BJ (cell line): ENCODE results near the gene ELP1. TPM values are rescaled to one million over a fixed set of nuclear protein-coding genes. Genes with fewer than 3 reads are reported as not detected.
A peak's percentile ranks its signal among the peaks of the same experiment; 100 is the strongest.

Experiments used
- CTCF ChIA-PET: fragments of 350-600 bp; formaldehyde crosslinking; extraction: SDS; loops from one replicate; lab custom pipeline; 2021; ENCODE audit warnings: antibody characterized with exemption, inconsistent platforms; lab: Yijun Ruan, JAX
- POLR2A ChIA-PET: fragments of 300-600 bp; sonication (Branson Sonifier 250); formaldehyde crosslinking; extraction: SDS; loops from one replicate; lab custom pipeline; 2021; ENCODE audit warnings: antibody characterized with exemption; lab: Charles Lee
- DNase-seq: peaks from one replicate; pipeline ENCODE4 v3.0.0-alpha.2; 2011; ENCODE audit warnings: low read depth
- H3K27me3 ChIP-seq: 2 replicates; pipeline ENCODE4 v1.6.0; 2011; ENCODE audit warnings: low read length; ENCODE audit not compliant: control insufficient read depth, insufficient read depth
- H3K36me3 ChIP-seq: 2 replicates; pipeline ENCODE4 v1.5.1; 2011; ENCODE audit warnings: low read length; ENCODE audit not compliant: control insufficient read depth, insufficient read depth
- H3K4me3 ChIP-seq: 2 replicates; pipeline ENCODE4 v1.5.1; 2011; ENCODE audit warnings: low read depth, mild to moderate bottlenecking, control low read depth, low read length
- CTCF ChIP-seq: IDR thresholded peaks from 2 replicates; pipeline ENCODE4 v1.5.1; 2011; ENCODE audit warnings: low read depth, mild to moderate bottlenecking, control low read depth, inconsistent platforms, low read length, moderate library complexity; ENCODE audit not compliant: insufficient read depth
- polyA minus RNA-seq: library from RNA; depleted of rRNA, polyadenylated mRNA; stranded (reverse); fragments of >200 nt; gene quantifications from 2 replicates; pipeline ENCODE4 v1.2.3, GENCODE V29; 2011; rRNA and poly(A)+ RNA removed
- polyA plus RNA-seq: library from polyadenylated mRNA; depleted of rRNA; stranded (reverse); fragments of >200 nt; gene quantifications from 2 replicates; pipeline ENCODE4 v1.2.3, GENCODE V29; 2011; rRNA removed

ELP1 gene
- polyA plus RNA-seq, result 16.0 and 22.0 TPM in 2 replicates
- polyA minus RNA-seq, result 12.5 and 17.1 TPM in 2 replicates

GRCh38 chr9:108933718-108934322 is at the start of gene ELP1:
ELP1 (minus strand) TSS chr9:108934124; CDS start chr9:108931146, 2,978 bp downstream.
- Histone ChIP-seq H3K4me3 (peak within 1 kb of the TSS; percentile 73), H3K27me3 (no peaks in the 10 kb centered on the region), H3K36me3 (peaks cover 1% of the 10 kb centered on the region)
- peak; percentile 57 for TF ChIP-seq CTCF
- peak; percentile 51 for DNase-seq
- ChIA-PET POLR2A (interaction anchor here (0.6 kb wide), 1 partner anchor 80 kb away, joined by 3 read pairs; the partner anchor contains the start of gene CTNNAL1), CTCF (interaction anchor here (1.0 kb wide), 1 partner anchor 10 kb away, joined by 4 read pairs; no protein-coding TSS in a partner anchor)

GRCh38 chr9:108980893-108981292 is 47.0 kb upstream of the ELP1 start:
- ChIA-PET CTCF (no interaction called here), POLR2A (no interaction called here)
- Histone ChIP-seq H3K4me3 (no peak overlapping the region), H3K27me3 (no peaks in the 10 kb centered on the region), H3K36me3 (peaks cover 2% of the 10 kb centered on the region; the same call in 1 of the 2 replicates)
- TF ChIP-seq CTCF, result no peak
- DNase-seq, result no peak

GRCh38 chr9:108978205-108978604 is 44.3 kb upstream of the ELP1 start:
- Histone ChIP-seq H3K27me3 (no peaks in the 10 kb centered on the region), H3K36me3 (peaks cover 4% of the 10 kb centered on the region; the same call in 1 of the 2 replicates), H3K4me3 (no peak overlapping the region)
- ChIA-PET CTCF (no interaction called here), POLR2A (no interaction called here)
- DNase-seq, result no peak
- no peak for TF ChIP-seq CTCF

GRCh38 chr9:108973895-108974294 is 40.0 kb upstream of the ELP1 start:
- CTCF ChIA-PET, result no interaction called here
- Histone ChIP-seq H3K4me3 (no peak overlapping the region), H3K36me3 (peaks cover 5% of the 10 kb centered on the region), H3K27me3 (no peaks in the 10 kb centered on the region)
- POLR2A ChIA-PET, result no interaction called here
- DNase-seq, result no peak
- no peak for TF ChIP-seq CTCF

GRCh38 chr9:108972626-108973209 is 38.8 kb upstream of the ELP1 start:
- Histone ChIP-seq H3K4me3 (no peak overlapping the region), H3K36me3 (peaks cover 6% of the 10 kb centered on the region), H3K27me3 (no peaks in the 10 kb centered on the region)
- TF ChIP-seq CTCF, result no peak
- ChIA-PET POLR2A (interaction anchor here (0.6 kb wide), 1 partner anchor 100 kb away, joined by 6 read pairs; no protein-coding TSS in a partner anchor), CTCF (interaction anchor here (0.6 to 1.0 kb wide), 4 partner anchors 9 to 18 kb away, joined by 3 to 6 read pairs (median 3); no protein-coding TSS in a partner anchor)
- DNase-seq, result peak; percentile 15
